OCI-LY1 (cell line): Measurements from ENCODE around the gene TOB1.

Source experiments
- EZH2 ChIP-seq: fragments of 200-600 bp; sonication (generic), shearing (Covaris generic); IDR thresholded peaks from 2 replicates; pipeline ENCODE4 v1.8.0; 2017; ENCODE audit warnings: borderline replicate concordance, mixed run types, mild to moderate bottlenecking, antibody characterized with exemption, low read length, moderate library complexity, mixed read lengths
- TF ChIP-seq, protein P1 (sequence below): fragments of 200-600 bp; sonication (generic), shearing (Covaris generic); IDR thresholded peaks from 2 replicates; pipeline ENCODE4 v1.5.1; 2017; ENCODE audit warnings: mild to moderate bottlenecking, antibody characterized with exemption, low read length, moderate library complexity, mixed read lengths

DNA sequence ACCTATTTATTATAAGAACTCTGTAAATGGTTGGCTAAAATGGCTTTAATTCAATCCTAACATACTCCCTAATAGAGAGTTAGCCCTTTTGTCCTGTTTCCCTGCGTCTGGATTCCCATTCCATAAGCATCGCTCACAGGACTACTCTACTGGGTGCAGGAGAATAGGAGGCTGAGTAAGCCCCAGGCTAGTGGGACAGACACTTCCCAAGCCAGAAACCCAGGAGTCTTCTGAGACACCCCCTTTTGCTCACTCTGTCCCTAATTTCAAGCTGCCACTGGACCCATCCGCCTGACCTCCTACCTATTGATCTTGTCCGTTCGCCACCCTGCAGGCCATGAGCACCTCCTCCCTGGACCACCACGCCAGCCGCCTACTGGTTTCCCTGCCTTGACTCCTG is 16.7 kb upstream of the TOB1 start:
- TF ChIP-seq, protein P1, sequence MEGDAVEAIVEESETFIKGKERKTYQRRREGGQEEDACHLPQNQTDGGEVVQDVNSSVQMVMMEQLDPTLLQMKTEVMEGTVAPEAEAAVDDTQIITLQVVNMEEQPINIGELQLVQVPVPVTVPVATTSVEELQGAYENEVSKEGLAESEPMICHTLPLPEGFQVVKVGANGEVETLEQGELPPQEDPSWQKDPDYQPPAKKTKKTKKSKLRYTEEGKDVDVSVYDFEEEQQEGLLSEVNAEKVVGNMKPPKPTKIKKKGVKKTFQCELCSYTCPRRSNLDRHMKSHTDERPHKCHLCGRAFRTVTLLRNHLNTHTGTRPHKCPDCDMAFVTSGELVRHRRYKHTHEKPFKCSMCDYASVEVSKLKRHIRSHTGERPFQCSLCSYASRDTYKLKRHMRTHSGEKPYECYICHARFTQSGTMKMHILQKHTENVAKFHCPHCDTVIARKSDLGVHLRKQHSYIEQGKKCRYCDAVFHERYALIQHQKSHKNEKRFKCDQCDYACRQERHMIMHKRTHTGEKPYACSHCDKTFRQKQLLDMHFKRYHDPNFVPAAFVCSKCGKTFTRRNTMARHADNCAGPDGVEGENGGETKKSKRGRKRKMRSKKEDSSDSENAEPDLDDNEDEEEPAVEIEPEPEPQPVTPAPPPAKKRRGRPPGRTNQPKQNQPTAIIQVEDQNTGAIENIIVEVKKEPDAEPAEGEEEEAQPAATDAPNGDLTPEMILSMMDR = no peak
- TF ChIP-seq EZH2 = no peak
